HCEC 1CT (cell line): ENCODE measurements around the gene GCN1.
"Not testable (repeated sequence)": the region's sequence is repeated elsewhere in the genome, so short reads cannot be mapped to it uniquely, and the experiment has no call there.

Experiments
- DNase-seq: peaks from one replicate; pipeline ENCODE4 v3.0.0-alpha.2; 2017

GCN1 gene

GRCh38 chr12:120228291-120229070 lies 34.0 kb upstream of the GCN1 start:
- peak; percentile 68 for DNase-seq

DNA sequence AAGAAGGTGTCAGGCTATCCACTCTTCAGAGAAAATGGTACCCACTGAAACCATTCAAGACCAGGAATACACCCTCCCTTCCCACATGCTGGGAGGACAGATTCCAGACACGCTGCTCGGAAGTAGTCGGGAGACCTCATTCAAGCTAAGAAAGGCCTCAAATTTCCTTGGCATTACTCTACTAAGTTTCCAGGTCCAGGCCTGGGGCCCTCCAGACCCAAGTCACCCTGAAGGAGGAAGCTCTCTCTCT lies 33.5 kb upstream of the GCN1 start:
- no peak for DNase-seq

- no peak for DNase-seq
Observed at GRCh38 chr12:120227233-120228040, 32.9 kb upstream of the GCN1 start.

DNA sequence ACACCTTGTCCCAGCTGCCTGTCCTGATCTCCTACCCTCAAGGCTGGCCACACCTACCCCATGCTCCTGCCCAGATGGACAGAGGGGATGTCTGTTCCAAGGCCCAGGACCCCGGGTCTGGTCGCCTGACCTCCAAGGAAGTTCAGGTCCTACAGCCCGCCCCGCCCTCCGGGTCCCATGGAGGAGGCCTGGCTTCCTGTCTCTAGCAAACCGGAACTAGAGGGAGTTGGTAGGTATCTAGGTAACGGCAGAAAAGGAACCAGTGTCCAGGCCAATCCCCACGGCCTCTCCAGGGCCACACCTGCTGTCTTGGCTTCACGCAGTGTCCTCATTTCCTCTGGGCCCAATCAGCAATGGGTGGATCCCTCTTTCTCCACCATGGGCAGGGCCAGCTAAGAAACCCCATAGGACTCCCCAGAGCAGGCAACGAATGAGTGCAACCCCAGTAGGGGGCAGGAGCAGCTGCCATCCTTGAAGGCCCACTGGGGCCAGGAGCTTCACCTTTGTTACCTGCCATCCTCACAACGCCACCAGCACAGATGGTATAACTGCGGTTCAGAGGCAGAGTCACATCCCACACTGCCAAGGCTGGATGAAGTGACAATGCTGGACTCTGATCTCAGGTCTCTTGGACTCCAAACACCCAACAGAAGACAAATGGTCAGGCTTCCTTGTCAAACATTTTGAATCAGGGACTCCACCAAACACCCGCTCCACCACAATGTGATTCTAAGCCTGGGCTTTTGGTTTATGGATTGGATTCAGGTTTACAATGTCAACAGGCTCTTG lies 31.5 kb upstream of the GCN1 start:
- no peak for DNase-seq

DNA sequence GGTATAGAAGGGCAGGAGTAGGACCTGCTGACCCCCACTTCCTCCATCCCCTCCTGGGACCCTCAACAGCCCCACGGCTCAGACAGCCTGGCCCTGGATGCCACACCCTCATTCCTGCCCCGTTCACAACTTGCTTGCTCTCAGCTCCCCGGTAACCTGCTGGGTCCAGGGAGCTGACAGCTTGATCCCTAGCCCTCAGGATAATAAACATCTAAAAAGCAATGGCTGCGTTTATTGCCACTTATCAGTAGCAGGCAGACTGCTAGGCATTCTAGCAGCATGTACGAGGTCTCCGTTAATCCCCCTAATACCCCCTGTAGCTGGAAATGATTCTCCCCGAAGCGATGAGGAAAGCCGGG lies 30.7 kb upstream of the GCN1 start:
- no peak for DNase-seq

GRCh38 chr12:120224304-120225199 lies 30.0 kb upstream of the GCN1 start:
- no peak for DNase-seq

DNA sequence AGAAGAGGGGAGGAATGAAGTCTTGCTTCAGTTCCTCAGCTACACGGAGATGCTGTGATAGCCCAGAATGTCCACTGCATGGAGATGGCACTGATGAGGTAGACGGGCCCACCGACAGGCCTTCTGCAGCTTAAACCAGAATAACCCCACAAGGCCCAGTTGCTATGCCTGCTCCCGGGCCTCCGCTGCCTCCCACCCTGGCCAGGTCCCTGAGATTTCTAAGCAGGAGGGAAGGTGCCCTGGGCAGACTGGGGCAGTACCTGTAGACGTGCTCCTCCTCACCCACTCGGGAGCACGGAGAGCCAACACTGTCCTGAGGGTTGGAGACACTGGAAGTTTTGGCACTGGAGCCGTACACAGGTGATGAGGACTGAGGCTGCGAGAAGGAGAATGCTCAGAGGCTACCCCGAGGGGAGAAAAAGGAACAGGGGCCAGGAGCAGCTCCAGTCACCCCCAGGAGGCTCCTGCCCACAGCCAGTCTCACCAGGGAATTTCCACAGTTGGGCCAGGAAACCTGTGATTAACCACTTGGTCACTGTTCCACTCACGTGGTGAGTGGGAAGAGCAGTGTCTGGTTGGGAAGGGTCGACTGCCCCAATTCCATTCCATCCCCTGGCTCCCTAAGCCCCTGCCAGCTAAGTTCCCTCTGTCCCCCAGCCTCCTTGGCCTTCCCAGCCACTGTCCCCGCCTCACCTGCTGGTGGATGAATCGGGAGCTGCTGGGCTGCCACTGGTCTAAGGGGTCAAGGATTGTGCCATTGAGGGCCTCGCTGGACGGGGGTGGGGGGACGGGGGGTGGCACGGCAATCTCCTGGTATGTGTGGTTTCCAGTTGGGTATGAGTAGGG lies 29.2 kb upstream of the GCN1 start:
- no peak for DNase-seq

GRCh38 chr12:120222288-120222832 lies 27.8 kb upstream of the GCN1 start:
- DNase-seq, result no peak

DNA sequence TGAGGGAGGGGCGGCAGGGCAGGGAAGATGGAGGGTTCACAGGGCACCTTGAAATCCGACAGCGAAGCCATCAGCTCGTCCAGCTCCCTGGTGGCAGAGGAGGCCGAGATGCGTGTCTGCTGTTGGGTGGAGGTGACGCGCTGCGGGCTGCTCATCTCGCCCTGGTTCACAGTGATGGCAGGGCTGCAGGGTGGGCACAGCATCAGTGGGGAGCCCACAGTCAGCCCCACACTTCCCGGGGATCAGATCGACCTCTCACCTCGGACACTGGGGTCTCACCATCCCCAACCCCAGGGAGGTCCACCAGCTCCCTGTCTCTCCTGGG lies 27.0 kb upstream of the GCN1 start:
- DNase-seq, result no peak

DNA sequence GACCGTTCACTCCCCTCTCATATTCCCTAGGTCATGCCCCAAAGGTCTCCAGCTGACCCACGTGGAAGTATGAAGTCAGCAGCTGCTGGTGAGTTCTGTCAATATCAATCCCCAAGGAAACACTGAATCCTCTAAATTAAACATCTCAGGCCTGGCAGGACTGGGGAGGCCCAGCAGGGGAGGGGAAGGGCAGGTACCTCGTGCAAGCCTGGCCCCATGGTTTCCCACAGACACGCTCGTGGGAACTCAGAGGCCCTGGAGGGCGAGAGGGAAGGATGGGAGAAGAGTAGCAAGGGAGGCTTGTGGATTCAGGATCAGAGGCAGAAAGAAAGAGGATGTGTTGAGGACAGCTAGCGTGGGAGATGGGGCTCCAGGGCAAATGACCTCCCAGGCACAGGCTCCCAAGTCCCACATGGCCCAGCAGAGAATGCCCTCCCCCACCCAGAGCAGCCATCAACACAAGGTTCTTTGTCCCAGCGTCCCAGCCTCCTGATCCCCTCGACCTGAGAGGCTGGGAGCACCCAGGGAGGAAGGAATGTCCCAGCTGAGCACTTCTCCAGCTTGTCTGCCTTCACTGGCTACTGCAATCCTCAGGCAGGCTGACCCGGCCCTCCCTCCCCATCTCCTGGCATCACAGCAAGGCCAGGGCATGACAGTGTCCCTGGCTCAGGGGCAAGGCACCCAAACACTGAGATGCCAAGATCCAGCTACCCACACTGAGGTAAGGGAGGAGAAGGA lies 26.5 kb upstream of the GCN1 start:
- no peak for DNase-seq

DNA sequence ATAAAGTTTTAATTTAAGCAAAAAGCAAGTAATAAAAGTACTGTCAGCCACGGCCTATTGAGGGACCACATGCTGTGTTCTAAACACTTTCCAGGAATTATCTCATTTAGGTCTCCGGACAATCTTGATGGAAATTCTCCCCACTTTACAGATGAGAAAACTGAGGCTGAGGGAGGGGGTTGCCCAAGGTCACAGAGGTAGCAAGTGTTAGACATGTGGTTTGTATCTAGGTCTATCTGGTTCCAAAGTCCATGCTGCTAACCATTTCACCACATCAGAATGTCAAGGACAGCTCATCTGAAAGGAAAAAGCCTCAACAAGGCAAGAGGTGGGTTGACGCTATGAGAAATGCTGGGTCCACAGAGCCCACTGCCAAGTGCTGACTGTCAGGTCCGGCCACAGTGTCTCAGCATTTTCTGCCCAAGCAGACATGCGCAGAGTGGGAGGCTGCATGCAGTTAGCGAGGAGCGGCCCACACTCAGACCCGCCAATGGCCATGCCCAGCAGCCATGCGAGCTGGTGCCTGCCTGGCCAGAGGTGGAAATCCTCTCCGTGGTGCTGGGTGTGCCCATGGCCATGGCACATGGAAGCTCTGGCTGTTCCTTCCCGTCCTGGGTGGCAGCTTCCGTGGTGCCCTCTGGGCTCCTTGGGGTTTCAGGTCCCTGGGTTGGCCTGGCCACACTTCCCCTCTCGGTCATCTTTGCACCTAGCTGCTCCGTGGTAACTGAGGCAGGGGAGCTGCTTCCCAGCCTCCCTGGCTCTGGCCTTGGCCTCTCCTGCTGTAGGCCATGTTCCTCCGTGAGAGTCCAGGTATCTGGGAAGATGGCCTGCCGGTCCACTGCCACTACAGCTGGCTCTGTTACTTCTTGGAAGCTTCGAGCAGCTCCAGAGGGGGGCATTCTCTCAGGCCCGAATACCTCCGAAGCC lies 24.4 kb upstream of the GCN1 start:
- DNase-seq, result no peak

DNA sequence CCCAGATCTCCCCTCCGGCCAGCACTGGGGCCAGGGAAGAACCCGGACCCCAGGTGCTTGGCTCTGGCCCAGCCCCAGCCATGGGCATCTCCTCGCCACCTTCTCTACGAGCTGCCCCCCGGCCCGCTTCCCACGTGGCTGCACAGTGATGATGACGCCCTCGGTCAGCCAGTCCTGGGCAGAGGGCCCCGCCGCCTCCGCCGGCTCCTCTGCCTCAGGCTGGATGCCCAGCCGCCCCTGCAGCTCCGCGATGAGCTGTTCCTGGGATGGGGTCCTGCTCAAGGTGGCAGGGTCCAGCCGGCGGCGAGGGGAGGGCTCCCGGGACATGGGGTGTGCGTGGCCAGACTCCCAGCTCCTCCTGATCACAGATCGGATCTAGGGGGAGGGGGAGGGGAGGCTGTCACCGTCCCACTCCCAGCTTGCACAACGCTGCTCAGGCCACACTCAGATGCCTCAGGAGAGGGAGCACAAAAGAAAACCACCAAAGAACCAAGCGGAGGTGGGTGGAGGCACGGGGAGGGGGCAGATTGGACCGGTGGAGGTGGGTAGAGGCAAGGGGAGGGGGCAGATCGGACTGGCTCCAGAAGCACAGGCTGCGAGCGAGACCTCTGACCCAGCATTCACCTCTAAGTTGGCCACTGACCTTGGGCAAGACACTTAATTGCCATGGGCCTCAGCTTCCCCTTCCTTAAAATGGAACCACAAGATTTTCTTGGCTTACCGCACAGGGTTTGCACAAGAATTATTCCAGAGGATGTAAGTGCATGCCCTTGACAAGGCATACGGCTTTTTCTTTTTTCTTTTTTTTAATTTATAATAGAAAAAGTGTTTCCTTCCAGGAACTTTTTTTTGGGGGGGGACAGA lies 22.5 kb upstream of the GCN1 start:
- DNase-seq, result no peak

DNA sequence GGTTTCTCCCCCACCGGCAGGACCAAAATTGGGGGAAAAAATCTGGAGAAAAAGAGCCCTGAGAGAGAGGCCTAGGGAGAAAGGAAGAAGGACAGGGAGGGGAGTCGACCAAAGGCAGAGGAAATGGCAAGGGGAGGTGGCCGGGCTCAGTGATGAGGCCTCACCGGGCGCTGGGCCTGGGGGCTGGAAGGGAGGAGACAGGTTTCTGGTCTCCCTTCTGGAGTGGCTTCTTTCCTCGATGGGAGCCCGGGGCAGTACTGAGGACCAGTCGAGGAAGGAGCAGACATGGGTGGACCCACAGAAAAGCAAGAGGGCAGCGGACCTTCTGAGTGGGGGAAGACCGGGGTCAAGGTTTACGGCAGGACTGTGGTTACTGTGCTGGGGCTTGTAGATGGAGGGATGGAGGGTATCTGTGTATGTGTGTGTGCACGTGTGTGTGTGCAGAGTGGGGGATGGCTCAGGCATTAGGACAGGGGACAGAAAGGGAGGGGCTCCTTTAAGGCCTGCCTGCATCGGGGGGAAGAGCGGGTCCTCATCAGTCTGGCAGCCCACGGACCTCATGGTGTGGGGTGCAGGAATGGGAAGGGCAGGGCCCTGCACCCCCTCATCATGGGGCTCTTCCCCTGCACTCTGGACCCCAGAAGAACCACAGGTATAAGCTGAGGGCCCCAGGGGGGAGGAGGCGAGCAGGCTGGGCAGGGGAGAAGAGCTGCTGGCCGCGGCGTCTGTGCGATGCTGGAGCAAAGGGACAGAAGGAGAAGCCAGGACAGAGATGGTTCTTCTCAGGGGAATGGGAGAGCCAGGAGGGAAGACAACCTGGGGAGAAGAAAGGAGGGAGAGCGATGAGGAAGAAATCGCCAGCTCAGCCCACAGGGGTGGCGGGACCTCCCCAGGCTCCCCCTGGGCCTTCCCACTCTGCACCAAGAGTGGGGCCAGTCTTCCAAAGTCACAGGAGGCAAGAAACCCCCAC lies 21.5 kb upstream of the GCN1 start:
- DNase-seq, result no peak

- DNase-seq, result no peak
Observed at GRCh38 chr12:120215357-120215735, 20.8 kb upstream of the GCN1 start.

- DNase-seq, result no peak
Observed at GRCh38 chr12:120214626-120215356, 20.3 kb upstream of the GCN1 start.

- DNase-seq, result no peak
Observed at GRCh38 chr12:120213758-120214157, 19.2 kb upstream of the GCN1 start.

DNA sequence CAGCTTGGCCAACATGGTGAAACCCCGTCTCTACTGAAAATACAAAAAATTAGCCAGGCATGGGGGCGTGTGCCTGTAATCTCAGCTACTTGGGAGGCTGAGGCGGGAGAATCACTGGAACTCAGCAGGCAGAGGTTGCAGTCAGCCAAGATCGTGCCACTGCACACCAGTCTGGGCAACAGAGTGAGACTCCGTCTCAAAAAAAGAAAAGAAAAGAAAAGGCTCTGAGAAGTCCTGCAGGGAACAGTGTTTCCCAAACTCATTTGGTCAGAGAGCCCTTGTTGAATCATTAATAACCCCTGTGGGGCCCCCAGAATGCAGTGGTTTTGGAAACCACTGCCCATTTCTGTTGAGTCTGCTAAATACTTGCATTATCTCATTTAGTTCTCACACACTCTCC lies 18.7 kb upstream of the GCN1 start:
- DNase-seq, result not testable (repeated sequence)
